Astrocyte (in vitro differentiated cells and primary cell): ENCODE measurements around the gene DCLRE1C. TPM values are rescaled to one million over a fixed set of nuclear protein-coding genes. Genes with fewer than 3 reads are reported as not detected.

ENCODE experiments used
- DNase-seq: peaks from one replicate; pipeline ENCODE4 v3.0.0-alpha.2; 2010; ENCODE audit warnings: low read depth
- FAIRE-seq: peaks from 2 replicates; lab custom pipeline; 2011; peaks lifted over from hg19 to GRCh38; lab: Jason Lieb, UNC
- H2AFZ ChIP-seq: 2 replicates; pipeline ENCODE4 v1.6.0; 2012; ENCODE audit warnings: low read depth, low read length, inconsistent platforms
- H3K27ac ChIP-seq: 2 replicates; pipeline ENCODE4 v1.5.1; 2011; ENCODE audit warnings: low read depth, low read length, inconsistent platforms
- H3K27me3 ChIP-seq: 2 replicates; pipeline ENCODE4 v1.6.0; 2011; ENCODE audit warnings: low read length, inconsistent platforms; ENCODE audit not compliant: insufficient read depth
- H3K36me3 ChIP-seq: 2 replicates; pipeline ENCODE4 v1.5.1; 2011; ENCODE audit warnings: low read length, inconsistent platforms; ENCODE audit not compliant: insufficient read depth
- H3K4me1 ChIP-seq: 2 replicates; pipeline ENCODE4 v1.5.1; 2011; ENCODE audit warnings: low read length, inconsistent platforms; ENCODE audit not compliant: insufficient read depth
- H3K4me2 ChIP-seq: 2 replicates; pipeline ENCODE4 v1.6.0; 2012; ENCODE audit warnings: low read length, inconsistent platforms
- H3K4me3 ChIP-seq: 2 replicates; pipeline ENCODE4 v1.5.1; 2011; ENCODE audit warnings: low read depth, mild to moderate bottlenecking, low read length, inconsistent platforms; ENCODE audit not compliant: insufficient read depth
- H3K79me2 ChIP-seq: 2 replicates; pipeline ENCODE4 v1.6.0; 2012; ENCODE audit warnings: mild to moderate bottlenecking, low read length, inconsistent platforms; ENCODE audit not compliant: insufficient read depth
- H3K9ac ChIP-seq: 2 replicates; pipeline ENCODE4 v1.6.0; 2012; ENCODE audit warnings: mild to moderate bottlenecking, low read length, inconsistent platforms
- H3K9me3 ChIP-seq: 2 replicates; pipeline ENCODE4 v1.5.1; 2012; ENCODE audit warnings: low read depth, mild to moderate bottlenecking, low read length, inconsistent platforms; ENCODE audit not compliant: insufficient read depth
- H4K20me1 ChIP-seq: 2 replicates; pipeline ENCODE4 v1.6.0; 2012; ENCODE audit warnings: low read length, inconsistent platforms; ENCODE audit not compliant: insufficient read depth
- H3K27ac Mint-ChIP-seq: one replicate; pipeline ENCODE4 v1.8.0; 2021; ENCODE audit warnings: mild to moderate bottlenecking, mixed read lengths; ENCODE audit not compliant: unreplicated experiment
- H3K27me3 Mint-ChIP-seq: one replicate; pipeline ENCODE4 v1.8.0; 2021; ENCODE audit warnings: low read depth, mixed read lengths; ENCODE audit not compliant: unreplicated experiment
- H3K36me3 Mint-ChIP-seq: one replicate; pipeline ENCODE4 v1.8.0; 2021; ENCODE audit warnings: low read depth, mixed read lengths; ENCODE audit not compliant: unreplicated experiment
- H3K4me1 Mint-ChIP-seq: one replicate; pipeline ENCODE4 v1.8.0; 2021; ENCODE audit warnings: low read depth, mixed read lengths; ENCODE audit not compliant: unreplicated experiment
- H3K4me3 Mint-ChIP-seq: one replicate; pipeline ENCODE4 v1.8.0; 2021; ENCODE audit warnings: mild to moderate bottlenecking, moderate library complexity, mixed read lengths; ENCODE audit not compliant: unreplicated experiment
- H3K9me3 Mint-ChIP-seq: one replicate; pipeline ENCODE4 v1.8.0; 2021; ENCODE audit warnings: mild to moderate bottlenecking, mixed read lengths; ENCODE audit not compliant: unreplicated experiment
- CTCF ChIP-seq: IDR thresholded peaks from 2 replicates; pipeline ENCODE4 v1.5.1; 2011; ENCODE audit warnings: low read depth, mild to moderate bottlenecking, inconsistent platforms, low read length, moderate library complexity; ENCODE audit not compliant: insufficient read depth
- EZH2 ChIP-seq: IDR thresholded peaks from 2 replicates; pipeline ENCODE4 v1.6.1; 2012; ENCODE audit warnings: mild to moderate bottlenecking, low read length, inconsistent platforms; ENCODE audit not compliant: insufficient read depth
- total RNA-seq: library from RNA; stranded (reverse); gene quantifications from 2 replicates; pipeline ENCODE4 v1.2.1, GENCODE V29; 2021

Gene DCLRE1C
- total RNA-seq, 1 donor from 2014 or later = 10.1 TPM

GRCh38 chr10:14954934-14955333, 1.0 kb upstream of the DCLRE1C start:
- Histone ChIP-seq H3K9ac (no peak overlapping the region), H3K27me3 (no peaks in the 10 kb centered on the region), H3K4me2 (peak overlapping the region; percentile 94), H2AFZ (no peak overlapping the region), H3K4me1 (peaks cover 8% of the 10 kb centered on the region), H3K36me3 (no peaks in the 10 kb centered on the region), H4K20me1 (peaks cover 17% of the 10 kb centered on the region), H3K4me3 (no peak overlapping the region), H3K79me2 (peaks cover 37% of the 10 kb centered on the region), H3K27ac (peak overlapping the region; percentile 75), H3K9me3 (no peaks in the 10 kb centered on the region)
- Mint-ChIP-seq H3K27ac (no peak overlapping the region), H3K9me3 (no peaks in the 10 kb centered on the region), H3K27me3 (no peaks in the 10 kb centered on the region), H3K36me3 (no peaks in the 10 kb centered on the region), H3K4me3 (peak overlapping the region; percentile 93), H3K4me1 (peaks cover 4% of the 10 kb centered on the region)
- FAIRE-seq (no peak), DNase-seq (no peak)
- TF ChIP-seq EZH2 = no peak
- TF ChIP-seq CTCF = no peak

GRCh38 chr10:14953424-14954000, 384 bp downstream of the DCLRE1C start:
- Mint-ChIP-seq H3K4me3 (peak overlapping the region; percentile 93), H3K36me3 (no peaks in the 10 kb centered on the region), H3K4me1 (peaks cover 6% of the 10 kb centered on the region), H3K27me3 (no peaks in the 10 kb centered on the region), H3K27ac (peak overlapping the region; percentile 68), H3K9me3 (no peaks in the 10 kb centered on the region)
- Histone ChIP-seq H3K27me3 (no peaks in the 10 kb centered on the region), H3K27ac (peak overlapping the region; percentile 75), H3K36me3 (no peaks in the 10 kb centered on the region), H2AFZ (peak overlapping the region; percentile 99), H3K9me3 (no peaks in the 10 kb centered on the region), H3K4me2 (peak overlapping the region; percentile 94), H3K4me3 (peak overlapping the region; percentile 76), H3K4me1 (peaks cover 8% of the 10 kb centered on the region), H3K79me2 (peaks cover 51% of the 10 kb centered on the region), H3K9ac (peak overlapping the region; percentile 83), H4K20me1 (peaks cover 24% of the 10 kb centered on the region)
- FAIRE-seq (no peak), DNase-seq (peak; percentile 61)
- TF ChIP-seq EZH2 (no peak), CTCF (no peak)

GRCh38 chr10:14952851-14953423, 959 bp downstream of the DCLRE1C start:
- peak overlapping the region; percentile 99 for H2AFZ ChIP-seq
- peak overlapping the region; percentile 68 for H3K27ac Mint-ChIP-seq

More at GRCh38 chr10:14952851-14953423, 959 bp downstream of the DCLRE1C start:
- Histone ChIP-seq H3K9ac (peak overlapping the region; percentile 83), H3K4me1 (peaks cover 8% of the 10 kb centered on the region), H3K27ac (peak overlapping the region; percentile 75), H3K4me2 (peak overlapping the region; percentile 94), H3K9me3 (no peaks in the 10 kb centered on the region), H3K79me2 (peaks cover 56% of the 10 kb centered on the region), H3K36me3 (peaks cover 4% of the 10 kb centered on the region), H3K4me3 (peak overlapping the region; percentile 76), H4K20me1 (peaks cover 24% of the 10 kb centered on the region), H3K27me3 (no peaks in the 10 kb centered on the region)
- TF ChIP-seq CTCF = no peak
- TF ChIP-seq EZH2 = no peak
- Mint-ChIP-seq H3K4me3 (peak overlapping the region; percentile 93), H3K36me3 (peaks cover 2% of the 10 kb centered on the region), H3K27me3 (no peaks in the 10 kb centered on the region), H3K9me3 (no peaks in the 10 kb centered on the region), H3K4me1 (peaks cover 6% of the 10 kb centered on the region)
- FAIRE-seq (no peak), DNase-seq (no peak)
